GM19193 (cell line): ENCODE measurements around the gene WDR18.

Experiments used
- POLR2A ChIP-seq: IDR thresholded peaks from 4 replicates; pipeline ENCODE4 v1.6.1; 2011; ENCODE audit not compliant: insufficient read depth, insufficient read length; ENCODE audit errors: extremely low read depth

The WDR18 gene

GRCh38 chr19:1004803-1005664, 20.9 kb downstream of the WDR18 start:
- no peak for TF ChIP-seq POLR2A

- TF ChIP-seq POLR2A, result no peak
Measured at GRCh38 chr19:1006711-1007398, 22.7 kb downstream of the WDR18 start.

GRCh38 chr19:1007399-1008251, 23.5 kb downstream of the WDR18 start:
- no peak for TF ChIP-seq POLR2A

GRCh38 chr19:1008268-1009040, 24.3 kb downstream of the WDR18 start:
- TF ChIP-seq POLR2A, result no peak

GRCh38 chr19:1009041-1009980, 25.2 kb downstream of the WDR18 start:
- TF ChIP-seq POLR2A, result no peak

- no peak for TF ChIP-seq POLR2A
Measured at GRCh38 chr19:1009981-1010538, 25.9 kb downstream of the WDR18 start.

GRCh38 chr19:1010586-1011510, 26.7 kb downstream of the WDR18 start:
- no peak for TF ChIP-seq POLR2A

- no peak for TF ChIP-seq POLR2A
Measured at GRCh38 chr19:1011831-1012333, 27.7 kb downstream of the WDR18 start.

- no peak for TF ChIP-seq POLR2A
Measured at GRCh38 chr19:1012334-1012733, 28.2 kb downstream of the WDR18 start.

GRCh38 chr19:1013218-1013617, 29.1 kb downstream of the WDR18 start:
- no peak for TF ChIP-seq POLR2A

- TF ChIP-seq POLR2A, result no peak
Measured at GRCh38 chr19:1014161-1015060, 30.3 kb downstream of the WDR18 start.
